ENCODE measurements around the gene RTL9. TPM values are rescaled to one million over a fixed set of nuclear protein-coding genes. Genes with fewer than 3 reads are reported as not detected.

RTL9 gene
- total RNA-seq, 2 donors from 2014 or later = 56.7 TPM; not detected in 1

DNA sequence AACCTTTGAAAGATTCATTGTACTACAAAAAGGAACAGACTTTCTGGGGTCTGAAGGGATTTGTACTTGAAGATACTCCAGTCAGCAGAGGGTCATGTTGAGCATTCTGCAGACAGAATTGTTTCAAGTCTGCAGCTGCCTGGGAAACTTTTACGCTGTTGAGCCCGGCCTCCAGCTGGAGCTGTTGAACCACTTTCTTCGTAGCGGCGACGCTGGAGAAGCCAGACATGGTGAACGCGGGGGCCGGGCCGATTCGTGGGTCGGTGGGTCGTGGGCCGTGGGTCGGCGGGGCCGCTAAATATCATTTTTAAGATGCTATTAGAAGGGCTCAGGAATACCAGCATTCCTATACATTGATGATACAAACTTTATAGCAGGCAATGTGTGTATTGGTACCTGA, 12.0 kb upstream of the RTL9 start:
- WGBS = 32% methylated on average over 11 of the region's 17 CpGs
- TF ChIP-seq POLR2A (IDR thresholded peaks at IDR 0.05) = no peak
- Histone ChIP-seq H3K36me3 (no peaks in the 10 kb centered on the region), H3K27me3 (replicated peaks; ENCODE audit: insufficient read depth) (no peaks in the 10 kb centered on the region), H3K27ac (no peak overlapping the region), H3K4me1 (replicated peaks) (no peaks in the 10 kb centered on the region), H3K9me3 (no peaks in the 10 kb centered on the region), H3K4me3 (no peak overlapping the region)
- no peak for DNase-seq (ENCODE audit: low spot score)
- intact Hi-C loops (cut with DNase I) = no loop called here

DNA sequence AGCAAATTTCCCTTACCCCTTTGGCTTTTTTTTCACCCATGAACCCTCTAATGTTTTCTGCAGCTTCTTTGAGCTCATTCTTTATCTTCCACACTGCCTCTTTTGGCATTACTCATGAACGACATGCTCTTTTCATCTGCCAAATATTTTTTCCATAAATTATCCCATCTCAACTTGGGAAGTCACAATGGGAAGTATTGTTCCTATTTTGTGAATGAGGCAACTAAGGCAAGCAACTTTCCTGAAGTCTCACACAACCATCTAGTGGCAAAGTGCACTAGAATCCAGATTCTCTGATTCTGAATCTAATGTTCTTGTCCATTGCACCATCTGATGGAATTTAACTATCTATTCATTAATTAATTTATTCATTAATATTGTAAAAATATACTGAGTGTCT, 625 bp downstream of the RTL9 start:
- WGBS = 39% methylated on average over 1 of the region's 1 CpG
- no peak overlapping the region for H3K27ac ChIP-seq
- H3K36me3 ChIP-seq = no peaks in the 10 kb centered on the region
- H3K9me3 ChIP-seq = no peaks in the 10 kb centered on the region
- no peaks in the 10 kb centered on the region for H3K4me1 ChIP-seq (replicated peaks)
- H3K4me3 ChIP-seq = no peak overlapping the region
- TF ChIP-seq POLR2A (IDR thresholded peaks at IDR 0.05) (no peak), POLR2AphosphoS5 (IDR thresholded peaks at IDR 0.05) (no peak)
- TF ChIP-seq, protein P1, sequence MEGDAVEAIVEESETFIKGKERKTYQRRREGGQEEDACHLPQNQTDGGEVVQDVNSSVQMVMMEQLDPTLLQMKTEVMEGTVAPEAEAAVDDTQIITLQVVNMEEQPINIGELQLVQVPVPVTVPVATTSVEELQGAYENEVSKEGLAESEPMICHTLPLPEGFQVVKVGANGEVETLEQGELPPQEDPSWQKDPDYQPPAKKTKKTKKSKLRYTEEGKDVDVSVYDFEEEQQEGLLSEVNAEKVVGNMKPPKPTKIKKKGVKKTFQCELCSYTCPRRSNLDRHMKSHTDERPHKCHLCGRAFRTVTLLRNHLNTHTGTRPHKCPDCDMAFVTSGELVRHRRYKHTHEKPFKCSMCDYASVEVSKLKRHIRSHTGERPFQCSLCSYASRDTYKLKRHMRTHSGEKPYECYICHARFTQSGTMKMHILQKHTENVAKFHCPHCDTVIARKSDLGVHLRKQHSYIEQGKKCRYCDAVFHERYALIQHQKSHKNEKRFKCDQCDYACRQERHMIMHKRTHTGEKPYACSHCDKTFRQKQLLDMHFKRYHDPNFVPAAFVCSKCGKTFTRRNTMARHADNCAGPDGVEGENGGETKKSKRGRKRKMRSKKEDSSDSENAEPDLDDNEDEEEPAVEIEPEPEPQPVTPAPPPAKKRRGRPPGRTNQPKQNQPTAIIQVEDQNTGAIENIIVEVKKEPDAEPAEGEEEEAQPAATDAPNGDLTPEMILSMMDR (IDR thresholded peaks at IDR 0.05) = no peak
- intact Hi-C loops (cut with DNase I) = no loop called here
- no peaks in the 10 kb centered on the region for H3K27me3 ChIP-seq (replicated peaks; ENCODE audit: insufficient read depth)
- DNase-seq (ENCODE audit: low spot score) = no peak

DNA sequence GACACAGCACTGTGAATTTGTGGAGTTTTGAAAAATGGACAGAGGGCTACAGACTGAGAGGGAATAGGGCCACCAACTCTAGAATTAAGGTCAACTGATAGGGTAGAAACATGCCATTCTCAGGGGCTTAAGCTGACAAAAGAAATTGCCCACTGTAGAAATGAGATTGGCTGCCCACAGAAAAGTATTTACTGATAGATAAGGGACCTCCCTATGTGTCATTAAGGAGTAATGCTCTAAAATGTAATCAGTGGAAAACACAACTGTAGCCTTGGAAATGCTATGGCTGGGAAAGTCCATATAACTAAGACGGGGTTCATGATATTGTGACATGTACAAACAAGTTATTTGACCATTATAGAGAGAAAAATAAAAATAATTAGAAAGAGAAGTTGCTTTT, 4.6 kb downstream of the RTL9 start:
- no peaks in the 10 kb centered on the region for H3K36me3 ChIP-seq
- TF ChIP-seq, protein P1 (IDR thresholded peaks at IDR 0.05) = no peak
- no peak for TF ChIP-seq POLR2A (IDR thresholded peaks at IDR 0.05)
- no peak for TF ChIP-seq POLR2AphosphoS5 (IDR thresholded peaks at IDR 0.05)
- no peak overlapping the region for H3K27ac ChIP-seq
- WGBS = 50% methylated on average over 1 of the region's 1 CpG
- no peaks in the 10 kb centered on the region for H3K4me1 ChIP-seq (replicated peaks)
- DNase-seq (ENCODE audit: low spot score) = no peak
- no peak overlapping the region for H3K4me3 ChIP-seq
- H3K9me3 ChIP-seq = no peaks in the 10 kb centered on the region
- H3K27me3 ChIP-seq (replicated peaks; ENCODE audit: insufficient read depth) = no peaks in the 10 kb centered on the region
- intact Hi-C loops (cut with DNase I) = no loop called here

GRCh38 chrX:110373310-110373709, 14.7 kb downstream of the RTL9 start:
- H3K36me3 ChIP-seq = no peaks in the 10 kb centered on the region
- H3K4me1 ChIP-seq (replicated peaks) = no peaks in the 10 kb centered on the region
- DNase-seq (ENCODE audit: low spot score) = no peak
- no peaks in the 10 kb centered on the region for H3K27me3 ChIP-seq (replicated peaks; ENCODE audit: insufficient read depth)
- no peaks in the 10 kb centered on the region for H3K9me3 ChIP-seq
- H3K4me3 ChIP-seq = no peak overlapping the region
- TF ChIP-seq, protein P1 (IDR thresholded peaks at IDR 0.05) = no peak
- TF ChIP-seq POLR2AphosphoS5 (IDR thresholded peaks at IDR 0.05) = no peak
- no peak for TF ChIP-seq POLR2A (IDR thresholded peaks at IDR 0.05)
- H3K27ac ChIP-seq = no peak overlapping the region
- 66% methylated on average over 2 of the region's 2 CpGs for WGBS
- intact Hi-C loops (cut with DNase I) = no loop called here

DNA sequence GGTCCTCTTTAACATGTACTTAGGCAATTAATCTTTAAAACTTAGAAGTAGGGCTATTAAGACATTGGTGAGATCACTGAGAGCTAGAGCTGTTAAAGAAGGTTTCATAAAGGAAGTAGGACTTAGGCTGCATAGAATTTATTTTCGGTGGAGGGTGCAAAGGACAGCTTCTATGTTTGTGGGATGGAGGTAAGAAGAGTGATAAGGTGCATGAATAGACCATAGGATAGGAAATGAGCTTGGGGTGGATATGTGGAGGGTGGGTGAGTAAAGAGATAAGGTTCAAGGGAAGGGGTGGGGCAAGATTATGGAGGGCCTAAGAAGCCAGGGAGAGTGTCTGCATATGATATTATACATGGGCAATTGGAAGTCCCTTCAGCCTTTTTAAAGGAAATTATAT, 15.9 kb downstream of the RTL9 start:
- Histone ChIP-seq H3K4me1 (replicated peaks) (no peaks in the 10 kb centered on the region), H3K27me3 (replicated peaks; ENCODE audit: insufficient read depth) (no peaks in the 10 kb centered on the region), H3K4me3 (no peak overlapping the region), H3K36me3 (no peaks in the 10 kb centered on the region), H3K9me3 (no peaks in the 10 kb centered on the region), H3K27ac (no peak overlapping the region)
- 100% methylated on average over 1 of the region's 1 CpG for WGBS
- TF ChIP-seq POLR2A (IDR thresholded peaks at IDR 0.05) (no peak), POLR2AphosphoS5 (IDR thresholded peaks at IDR 0.05) (no peak)
- TF ChIP-seq, protein P1 (IDR thresholded peaks at IDR 0.05) = no peak
- intact Hi-C loops (cut with DNase I) = no loop called here
- no peak for DNase-seq (ENCODE audit: low spot score)

Data from prostate gland (tissue), 2 donors.